ENCODE measurements around the gene SLC38A5. TPM values are rescaled to one million over a fixed set of nuclear protein-coding genes. Genes with fewer than 3 reads are reported as not detected.

The SLC38A5 gene
- total and polyA plus RNA-seq, 9 of the 15 experiments (the other 6 are each of a cell fraction or from before 2014, with no cell fraction given), result 9.3 to 228 (median 142) TPM

- TF ChIP-seq, protein P1, sequence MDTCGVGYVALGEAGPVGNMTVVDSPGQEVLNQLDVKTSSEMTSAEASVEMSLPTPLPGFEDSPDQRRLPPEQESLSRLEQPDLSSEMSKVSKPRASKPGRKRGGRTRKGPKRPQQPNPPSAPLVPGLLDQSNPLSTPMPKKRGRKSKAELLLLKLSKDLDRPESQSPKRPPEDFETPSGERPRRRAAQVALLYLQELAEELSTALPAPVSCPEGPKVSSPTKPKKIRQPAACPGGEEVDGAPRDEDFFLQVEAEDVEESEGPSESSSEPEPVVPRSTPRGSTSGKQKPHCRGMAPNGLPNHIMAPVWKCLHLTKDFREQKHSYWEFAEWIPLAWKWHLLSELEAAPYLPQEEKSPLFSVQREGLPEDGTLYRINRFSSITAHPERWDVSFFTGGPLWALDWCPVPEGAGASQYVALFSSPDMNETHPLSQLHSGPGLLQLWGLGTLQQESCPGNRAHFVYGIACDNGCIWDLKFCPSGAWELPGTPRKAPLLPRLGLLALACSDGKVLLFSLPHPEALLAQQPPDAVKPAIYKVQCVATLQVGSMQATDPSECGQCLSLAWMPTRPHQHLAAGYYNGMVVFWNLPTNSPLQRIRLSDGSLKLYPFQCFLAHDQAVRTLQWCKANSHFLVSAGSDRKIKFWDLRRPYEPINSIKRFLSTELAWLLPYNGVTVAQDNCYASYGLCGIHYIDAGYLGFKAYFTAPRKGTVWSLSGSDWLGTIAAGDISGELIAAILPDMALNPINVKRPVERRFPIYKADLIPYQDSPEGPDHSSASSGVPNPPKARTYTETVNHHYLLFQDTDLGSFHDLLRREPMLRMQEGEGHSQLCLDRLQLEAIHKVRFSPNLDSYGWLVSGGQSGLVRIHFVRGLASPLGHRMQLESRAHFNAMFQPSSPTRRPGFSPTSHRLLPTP (IDR thresholded peaks at IDR 0.05; ENCODE audit: borderline replicate concordance, extremely low read depth, insufficient read length), result no peak
- no peak for TF ChIP-seq CTCFL (IDR thresholded peaks at IDR 0.05; ENCODE audit: borderline replicate concordance, insufficient read depth, low read depth, low read length, poor library complexity, severe bottlenecking)
- TF ChIP-seq, protein P2, sequence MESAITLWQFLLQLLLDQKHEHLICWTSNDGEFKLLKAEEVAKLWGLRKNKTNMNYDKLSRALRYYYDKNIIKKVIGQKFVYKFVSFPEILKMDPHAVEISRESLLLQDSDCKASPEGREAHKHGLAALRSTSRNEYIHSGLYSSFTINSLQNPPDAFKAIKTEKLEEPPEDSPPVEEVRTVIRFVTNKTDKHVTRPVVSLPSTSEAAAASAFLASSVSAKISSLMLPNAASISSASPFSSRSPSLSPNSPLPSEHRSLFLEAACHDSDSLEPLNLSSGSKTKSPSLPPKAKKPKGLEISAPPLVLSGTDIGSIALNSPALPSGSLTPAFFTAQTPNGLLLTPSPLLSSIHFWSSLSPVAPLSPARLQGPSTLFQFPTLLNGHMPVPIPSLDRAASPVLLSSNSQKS (CRISPR knock-in tag; IDR thresholded peaks at IDR 0.05), result no peak
- peak; percentile 51 for TF ChIP-seq TAF9B (IDR thresholded peaks at IDR 0.05; ENCODE audit: partially characterized antibody)
- TF ChIP-seq CBFB (CRISPR knock-in tag; IDR thresholded peaks at IDR 0.05), result no peak
- TF ChIP-seq ZNF583 (CRISPR knock-in tag; IDR thresholded peaks at IDR 0.05), result no peak
- TF ChIP-seq EP400 (IDR thresholded peaks at IDR 0.05), result peak; percentile 93
- peak; percentile 96 for TF ChIP-seq CXXC5 (CRISPR knock-in tag; IDR thresholded peaks at IDR 0.05)
- no peak for TF ChIP-seq TCFL5 (CRISPR knock-in tag; conservative IDR thresholded peaks at IDR 0.05)
- TF ChIP-seq U2AF1 (optimal IDR thresholded peaks at IDR 0.05; ENCODE audit: low read depth, low read length), result no peak
- TF ChIP-seq, protein P3, sequence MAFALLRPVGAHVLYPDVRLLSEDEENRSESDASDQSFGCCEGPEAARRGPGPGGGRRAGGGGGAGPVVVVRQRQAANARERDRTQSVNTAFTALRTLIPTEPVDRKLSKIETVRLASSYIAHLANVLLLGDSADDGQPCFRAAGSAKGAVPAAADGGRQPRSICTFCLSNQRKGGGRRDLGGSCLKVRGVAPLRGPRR (CRISPR knock-in tag; IDR thresholded peaks at IDR 0.05), result no peak
- no peak for TF ChIP-seq ZBTB17 (CRISPR knock-in tag; IDR thresholded peaks at IDR 0.05)
- TF ChIP-seq BRD4 (IDR thresholded peaks at IDR 0.05), result no peak
- no peak for TF ChIP-seq SP2 (IDR thresholded peaks at IDR 0.05; ENCODE audit: extremely low read depth, low read depth, low read length, poor library complexity, severe bottlenecking)
- TF ChIP-seq RBM17 (IDR thresholded peaks at IDR 0.05; ENCODE audit: borderline replicate concordance, low read depth, low read length), result no peak
- no peak for TF ChIP-seq GTF2B (IDR thresholded peaks at IDR 0.05; ENCODE audit: extremely low read depth, insufficient read length)
- TF ChIP-seq ZNF830 (CRISPR knock-in tag; IDR thresholded peaks at IDR 0.05), result no peak
- TF ChIP-seq ZNF212 (CRISPR knock-in tag; IDR thresholded peaks at IDR 0.05), result no peak
- no peak for TF ChIP-seq PREB (CRISPR knock-in tag; IDR thresholded peaks at IDR 0.05)
These were observed 5.9 kb upstream of the SLC38A5 start, which contains the start of gene FTSJ1 (continued) for GRCh38 chrX:48475774-48476577.

Measured in K562 (cell line).